HTERT RPE-1 (cell line): ENCODE results near the gene C11orf52.

Experiments used
- in situ Hi-C: fragments of 300-500 bp; cut with MboI; formaldehyde crosslinking; loops from 4 replicates; pipeline ENCODE4 v1.14.3; 2020; ENCODE audit warnings: low sequenced_read_pairs

Gene C11orf52

DNA sequence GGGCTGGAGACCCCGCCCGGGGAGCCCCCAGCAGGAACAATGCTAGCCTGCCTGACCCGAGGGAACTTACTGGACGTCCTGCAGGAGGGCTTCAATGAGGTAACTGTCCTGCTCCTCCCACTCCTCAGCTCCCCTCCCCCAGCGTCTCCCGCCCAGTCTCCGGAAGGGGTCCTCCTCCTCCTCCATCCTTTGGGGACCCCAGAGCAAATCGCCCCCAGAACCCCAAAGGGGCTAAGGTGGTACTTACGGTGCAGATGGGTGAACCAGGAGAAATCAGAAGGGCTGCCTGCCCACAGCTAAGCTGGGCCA, 18.7 kb downstream of the C11orf52 start:
- in situ Hi-C loops: no loop called here

DNA sequence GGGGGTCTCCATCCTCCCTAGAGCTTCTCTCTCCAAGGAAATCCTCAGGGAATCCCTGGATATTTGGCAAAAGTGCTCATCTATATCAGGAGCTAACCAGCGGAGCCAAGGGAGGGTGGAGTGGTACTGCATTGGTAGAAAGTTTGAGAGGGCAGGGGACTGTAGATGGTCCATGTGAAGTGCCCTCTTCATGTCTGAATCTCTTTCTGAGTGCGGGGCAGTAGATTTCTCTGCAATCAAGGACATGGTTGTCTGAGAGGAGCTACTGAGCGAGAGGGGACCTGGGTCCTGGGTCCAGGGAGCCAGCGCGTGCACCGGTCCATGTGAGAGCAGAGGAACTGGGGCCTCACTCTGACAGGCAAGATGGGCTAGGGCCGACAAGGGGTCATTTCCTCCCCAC, 19.1 kb downstream of the C11orf52 start:
- in situ Hi-C loops: no loop called here

DNA sequence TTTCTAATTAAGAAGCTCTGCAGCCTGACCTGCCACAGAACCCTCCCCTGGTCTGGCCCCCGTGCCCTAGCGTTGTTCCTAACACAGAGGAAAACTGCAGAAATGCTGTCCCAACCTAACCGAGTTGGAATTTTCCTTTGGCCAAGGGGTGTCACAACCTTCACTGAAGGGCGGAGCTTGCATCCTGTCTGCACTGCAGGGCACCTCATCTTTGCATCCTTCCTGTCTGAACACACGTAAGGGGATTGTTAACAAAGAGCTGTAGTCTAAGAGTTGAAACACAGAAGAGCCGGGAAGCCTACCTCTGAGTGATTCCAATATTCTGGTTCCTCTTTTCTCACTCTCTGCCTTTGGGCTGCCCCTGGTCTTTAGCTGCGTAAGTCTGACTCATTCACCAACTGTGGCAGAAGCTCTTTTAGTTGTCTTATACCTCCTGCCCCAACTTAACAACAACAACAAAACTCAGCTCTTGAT, 20.0 kb downstream of the C11orf52 start:
- in situ Hi-C loops: no loop called here

DNA sequence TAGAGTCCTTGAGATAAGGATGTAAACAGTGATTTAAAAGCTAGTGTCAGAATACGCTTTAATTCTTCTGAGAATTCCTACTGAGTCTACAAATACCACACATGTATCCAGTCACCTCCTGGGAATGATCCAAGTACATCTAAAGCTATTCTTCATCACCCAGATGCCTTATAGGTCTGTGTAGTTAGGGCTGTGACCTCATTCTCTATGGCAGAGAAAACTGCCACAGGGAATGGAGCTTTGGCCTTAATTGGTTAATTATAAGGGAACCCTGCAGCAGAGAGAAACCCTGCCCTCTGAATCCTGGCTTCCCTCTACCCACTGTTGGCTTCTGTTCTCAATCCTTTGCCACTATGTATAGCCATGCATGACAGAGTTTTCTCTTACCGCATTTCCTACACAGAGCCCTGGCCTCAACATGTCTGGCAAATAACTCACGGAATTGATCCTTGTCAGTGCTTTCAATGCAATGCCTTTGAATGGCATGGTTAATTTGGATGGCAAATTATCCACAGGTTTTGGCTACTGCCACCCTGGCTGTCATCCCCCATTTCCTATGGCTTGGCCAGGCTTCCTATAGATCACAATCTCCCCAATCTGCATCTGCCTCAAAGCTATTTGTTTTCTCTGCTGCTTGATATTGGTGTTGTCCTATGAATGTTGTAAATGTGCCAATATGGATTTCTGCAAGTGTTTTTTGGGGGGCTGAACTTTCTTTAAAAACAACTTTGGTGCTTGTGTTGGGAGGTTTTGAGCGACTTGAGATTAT, 21.3 kb downstream of the C11orf52 start:
- in situ Hi-C loops: no loop called here

DNA sequence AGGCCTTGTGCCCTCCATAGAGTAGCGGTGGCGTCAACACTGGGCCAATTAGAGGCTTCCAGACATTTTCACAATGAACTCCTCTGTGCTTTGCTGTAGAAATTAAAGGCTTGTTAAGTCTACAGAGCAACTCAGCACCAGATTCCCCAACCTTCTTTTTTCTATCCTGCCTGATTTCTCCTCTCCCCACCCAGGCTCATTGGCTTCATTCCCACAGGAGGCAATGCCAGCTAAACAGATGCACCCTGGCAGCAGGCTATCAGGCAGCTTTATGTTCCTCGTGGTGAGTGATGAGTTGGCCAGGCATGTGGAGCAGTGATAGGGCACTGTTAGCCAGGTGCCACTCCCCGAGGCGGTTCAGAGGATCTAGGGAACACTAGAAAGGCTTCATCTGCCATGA, 23.2 kb downstream of the C11orf52 start:
- in situ Hi-C loops: no loop called here

DNA sequence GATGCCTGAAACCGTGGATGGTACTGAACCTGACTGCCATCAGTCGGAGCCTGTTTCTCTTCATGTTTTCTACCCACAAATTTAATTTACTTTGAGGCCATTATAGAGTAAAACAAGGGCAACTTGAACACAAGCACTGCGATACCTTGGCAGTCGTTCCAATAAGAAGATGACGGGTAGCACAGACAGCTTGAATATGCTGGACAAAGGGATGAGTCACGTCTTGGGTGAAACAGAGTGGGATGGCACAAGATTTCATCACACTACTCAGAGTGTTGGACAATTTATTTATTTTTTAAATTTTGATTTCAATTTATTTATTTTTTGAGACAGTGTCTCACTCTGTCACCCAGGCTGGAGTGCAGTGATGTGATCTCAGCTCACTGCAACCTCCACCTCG, 24.1 kb downstream of the C11orf52 start:
- in situ Hi-C loops: no loop called here

DNA sequence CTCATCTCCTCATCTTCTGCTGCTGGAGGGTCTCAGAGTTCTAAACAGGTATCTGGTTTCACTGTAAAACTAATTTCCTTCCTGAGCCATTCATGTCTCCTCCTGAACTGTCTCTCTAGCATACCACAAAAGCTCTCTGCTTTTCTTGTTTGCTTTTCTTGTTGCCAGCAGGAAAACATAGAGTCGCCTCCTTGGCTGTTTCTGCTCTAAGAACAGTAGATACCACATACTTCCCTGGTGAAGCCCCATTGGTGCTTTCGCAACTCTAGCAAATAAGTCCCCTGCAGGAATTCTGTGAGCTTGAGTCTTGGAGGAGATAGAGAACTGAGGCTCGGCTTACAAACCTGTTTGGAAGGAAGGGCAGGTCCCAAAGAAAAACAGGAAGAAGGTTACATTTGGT, 25.4 kb downstream of the C11orf52 start:
- in situ Hi-C loops: no loop called here

DNA sequence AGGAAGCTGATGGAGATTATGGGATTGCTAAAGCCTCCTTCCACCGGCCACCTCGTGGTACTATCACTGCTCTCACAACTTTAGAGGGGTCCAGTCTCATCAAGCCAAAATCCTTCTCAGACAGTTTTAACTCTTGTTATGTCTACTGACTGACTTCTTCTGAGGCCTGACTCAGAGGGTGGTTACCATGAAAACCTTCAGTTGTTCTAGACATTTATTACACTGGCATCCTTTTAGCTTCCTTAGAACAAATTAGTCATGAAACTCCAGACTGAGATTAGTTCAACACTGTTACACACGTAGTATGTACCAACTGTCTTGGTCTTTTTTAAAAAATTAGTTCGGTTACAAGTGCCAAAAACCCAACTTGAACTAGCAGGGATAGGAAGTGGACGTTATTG, 25.9 kb downstream of the C11orf52 start:
- in situ Hi-C loops: no loop called here

DNA sequence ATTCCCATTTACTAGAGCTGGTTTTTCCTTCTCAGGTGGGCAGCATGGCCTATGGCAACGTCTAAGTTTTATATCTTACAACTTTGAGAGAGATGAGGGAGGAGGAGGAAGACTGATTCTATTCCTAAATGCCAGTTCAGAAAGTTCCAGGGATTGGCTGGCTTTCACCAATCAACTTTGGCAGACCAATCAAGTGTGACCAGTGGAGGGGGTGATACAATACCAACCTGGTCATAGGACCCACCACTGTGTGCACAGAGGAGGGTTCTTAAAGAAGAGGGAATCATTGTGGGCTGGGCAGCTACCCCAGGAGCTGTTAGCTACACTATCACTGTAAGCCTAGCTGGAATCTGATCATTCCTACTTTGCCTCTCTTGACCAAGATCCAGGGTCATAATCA, 26.5 kb downstream of the C11orf52 start:
- in situ Hi-C loops: no loop called here

DNA sequence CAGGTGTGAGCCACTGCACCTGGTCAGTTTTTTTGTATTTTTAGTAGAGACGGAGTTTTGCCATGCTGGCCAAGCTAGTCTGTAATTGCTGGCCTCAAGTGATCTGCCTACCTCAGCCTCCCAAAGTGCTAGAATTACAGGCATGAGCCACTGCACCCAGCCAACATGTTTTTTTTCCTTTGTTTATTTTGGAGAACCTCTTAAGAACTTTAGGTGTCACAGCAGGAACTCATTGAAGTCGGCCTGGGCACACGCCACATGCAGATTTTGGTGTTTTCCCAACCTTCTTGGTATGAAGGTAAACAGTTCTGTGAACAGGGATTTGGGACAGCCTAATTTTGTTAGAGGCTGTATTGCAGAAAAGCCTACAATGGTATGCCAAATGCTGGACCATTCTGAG, 27.8 kb downstream of the C11orf52 start:
- in situ Hi-C loops: no loop called here

DNA sequence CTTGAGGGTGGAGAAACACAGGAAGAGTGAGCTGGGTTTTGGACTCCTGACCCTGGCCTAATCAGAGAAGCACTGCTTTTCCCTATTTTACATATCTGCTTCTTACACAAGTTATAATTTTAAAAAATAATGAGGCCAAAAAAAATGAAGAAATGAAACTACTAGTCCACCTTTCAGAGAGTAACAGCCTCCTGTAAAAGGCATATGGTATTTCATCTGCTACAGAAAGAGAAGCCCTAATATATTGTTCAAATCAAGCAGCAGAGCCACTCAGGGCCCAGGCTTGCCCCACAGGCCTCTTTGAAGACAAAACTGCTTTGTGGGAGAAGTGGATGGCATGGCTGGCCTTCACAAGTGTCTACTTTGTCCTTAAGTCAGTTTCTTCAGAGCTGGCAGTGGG, 28.4 kb downstream of the C11orf52 start:
- in situ Hi-C loops: no loop called here

DNA sequence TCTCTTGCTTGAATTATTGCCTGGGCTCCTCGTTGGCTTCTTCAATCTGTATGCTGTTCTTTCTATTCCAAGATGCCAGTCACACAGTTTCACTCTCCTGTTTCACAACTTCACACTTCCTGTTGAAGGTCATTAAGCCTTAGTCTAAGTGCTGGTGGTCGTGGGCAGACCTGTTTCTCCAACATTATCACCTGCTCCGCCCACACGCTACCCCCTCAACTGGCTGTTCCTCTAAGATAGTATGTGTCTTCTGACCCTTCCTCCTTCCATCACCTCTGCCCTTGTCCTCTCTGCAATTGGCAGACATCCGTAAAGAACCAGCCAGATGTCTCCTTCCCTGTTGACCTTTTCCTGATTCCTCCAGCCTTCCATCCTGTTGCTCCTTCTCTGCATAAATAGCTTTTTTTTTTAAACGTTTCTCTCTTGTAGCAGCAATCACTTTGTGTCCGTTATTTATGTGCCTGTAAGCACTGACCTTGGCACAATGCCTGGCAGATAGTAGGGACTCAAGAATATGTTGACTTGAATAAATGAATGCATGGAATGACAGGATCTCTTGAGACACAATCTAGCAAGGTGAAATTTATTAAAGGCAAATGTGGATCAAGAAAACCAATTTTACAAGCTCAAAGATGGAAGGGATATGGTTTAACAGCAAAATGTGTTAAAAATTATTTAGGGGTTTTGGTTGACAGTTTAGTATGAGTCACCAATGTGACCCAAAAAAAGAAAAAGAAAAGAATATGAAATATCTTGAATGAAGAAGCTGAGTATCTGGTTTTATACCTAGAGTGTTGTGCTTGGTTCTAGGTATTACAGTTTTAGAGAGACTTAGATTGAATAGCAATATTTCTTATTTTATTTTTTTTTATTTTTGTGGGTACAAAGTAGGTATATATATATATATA, 31.1 kb downstream of the C11orf52 start:
- in situ Hi-C loops: no loop called here

DNA sequence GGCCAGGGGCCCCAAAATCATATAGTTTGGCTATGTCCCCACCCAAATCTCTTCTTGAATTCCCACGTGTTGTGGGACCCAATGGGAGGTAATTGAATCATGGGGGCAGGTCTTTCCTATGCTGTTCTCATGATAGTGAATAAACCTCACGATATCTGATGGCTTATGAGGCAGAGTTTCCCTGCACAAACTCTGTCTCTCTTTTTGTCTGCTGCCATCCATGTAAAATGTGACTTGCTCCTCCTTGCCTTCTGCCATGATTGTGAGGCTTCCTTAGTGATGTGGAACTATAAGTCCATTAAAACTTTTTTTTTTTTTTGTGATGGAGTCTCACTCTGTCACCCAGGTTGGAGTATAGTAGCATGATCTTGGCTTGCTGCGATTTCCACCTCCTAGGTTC, 32.9 kb downstream of the C11orf52 start:
- in situ Hi-C loops: no loop called here

DNA sequence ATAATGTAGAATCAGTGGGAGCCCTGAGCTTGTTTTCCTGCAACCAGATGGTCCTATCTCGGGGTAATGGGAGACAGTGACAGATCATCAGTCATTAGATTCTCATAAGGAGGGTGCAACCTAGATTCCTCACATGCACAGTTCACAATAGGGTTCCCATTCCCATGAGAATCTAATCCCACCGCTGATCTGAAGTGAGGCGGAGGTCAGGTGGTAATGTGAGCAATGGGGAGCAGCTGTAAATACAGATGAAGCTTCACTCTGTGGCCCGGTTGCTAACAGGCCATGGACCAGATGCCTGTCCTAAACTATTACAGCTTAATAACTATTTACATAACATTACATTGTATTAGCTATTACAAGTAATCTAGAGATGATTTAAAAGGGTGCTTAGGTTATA, 35.4 kb downstream of the C11orf52 start:
- in situ Hi-C loops: no loop called here

DNA sequence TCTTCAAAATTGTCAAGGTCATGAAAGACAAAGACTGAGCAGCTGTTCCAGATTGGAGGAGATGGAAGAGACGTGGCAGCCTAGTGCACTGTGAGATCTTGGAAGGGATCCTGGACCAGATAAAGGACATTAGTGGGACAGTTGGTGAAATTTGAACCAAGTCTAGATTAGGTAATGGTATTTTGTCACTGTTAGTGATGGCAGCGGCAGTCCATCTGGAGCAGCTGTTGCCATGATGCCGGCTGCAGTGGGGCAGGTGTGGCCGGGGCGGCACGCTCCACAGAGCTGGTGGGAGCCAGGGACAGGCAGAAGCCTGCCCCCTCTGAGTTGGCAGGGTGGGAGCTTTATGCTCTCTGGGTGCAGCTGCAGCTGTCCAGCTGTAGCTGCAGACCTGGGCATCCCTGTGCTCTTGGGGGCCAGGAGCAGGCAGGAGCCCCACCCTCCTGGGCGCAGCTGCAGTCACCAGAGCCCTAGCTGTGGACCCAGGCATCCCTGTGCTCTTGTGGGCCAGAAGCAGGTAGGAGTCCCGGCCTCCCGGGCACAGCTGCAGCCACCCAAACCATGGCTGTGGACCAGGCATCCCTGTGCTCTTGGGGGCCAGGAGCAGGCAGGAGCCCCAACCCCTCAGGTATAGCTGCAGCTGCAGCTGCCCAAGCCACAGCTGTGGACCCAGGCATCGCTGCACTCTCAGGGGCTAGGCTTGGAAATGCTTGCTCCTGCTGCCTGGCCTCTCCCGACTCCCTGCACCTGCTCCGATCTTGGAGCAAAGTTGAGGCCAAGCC, 39.1 kb downstream of the C11orf52 start:
- in situ Hi-C loops: no loop called here

DNA sequence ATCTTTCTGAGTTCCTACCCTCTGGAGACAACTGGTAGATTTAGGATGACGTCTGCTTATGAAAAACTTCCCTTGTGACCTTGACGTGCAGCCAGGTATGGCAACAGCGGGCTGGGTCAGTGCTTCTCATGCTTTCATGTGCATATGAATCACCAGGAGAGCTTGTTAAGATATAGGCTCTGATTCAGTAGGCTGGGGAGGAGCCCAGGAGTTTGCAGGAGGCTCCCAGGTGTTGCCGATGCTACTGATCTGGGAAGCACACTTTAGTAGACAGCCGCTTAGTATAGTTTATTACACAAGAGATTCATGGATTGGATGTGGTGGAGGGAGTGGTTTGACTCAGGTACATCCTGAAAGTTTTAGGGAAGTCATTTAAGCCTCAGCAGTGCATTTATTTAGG, 42.2 kb downstream of the C11orf52 start:
- in situ Hi-C loops: no loop called here

DNA sequence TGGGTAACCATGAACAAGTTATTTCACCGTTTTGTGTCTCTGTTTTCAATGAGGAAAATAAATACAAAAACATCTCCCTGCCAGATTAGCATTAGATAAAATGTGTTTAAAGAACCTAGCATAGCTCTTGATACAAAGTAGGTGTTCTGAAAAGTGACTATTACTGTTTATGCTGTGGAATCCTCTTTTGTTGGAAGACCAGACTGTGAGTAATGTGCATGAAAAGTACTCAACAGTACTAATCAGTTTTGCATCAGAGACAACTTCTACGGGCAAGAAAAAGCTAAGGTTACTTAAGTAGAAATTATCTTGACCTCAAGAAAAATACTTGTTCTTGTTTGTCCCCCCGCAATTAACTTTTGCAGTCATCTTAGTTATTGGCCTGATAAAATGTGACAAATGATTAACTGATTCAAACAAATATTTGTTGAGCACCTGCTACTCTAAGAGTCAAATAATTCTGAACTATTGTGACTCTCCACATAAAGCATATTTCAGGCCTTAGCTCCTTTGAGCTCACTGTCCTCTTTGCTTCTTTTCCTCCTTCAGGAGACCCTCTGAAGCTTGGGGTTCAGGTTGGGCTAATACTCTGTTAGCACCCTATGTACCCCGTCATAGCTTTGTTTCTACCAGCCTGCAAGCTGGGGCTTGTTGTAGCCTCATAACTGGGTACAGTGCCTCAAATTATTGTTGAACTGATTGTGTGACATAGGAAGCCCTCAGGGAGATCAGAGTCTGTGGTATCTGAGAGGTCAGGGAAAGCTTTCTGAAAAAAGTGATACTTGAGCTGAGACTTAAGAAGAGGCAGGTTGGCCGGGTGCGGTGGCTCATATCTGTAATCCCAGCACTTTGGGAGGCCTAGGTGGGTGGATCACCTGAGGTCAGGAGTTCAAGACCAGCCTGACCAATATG, 42.9 kb downstream of the C11orf52 start:
- in situ Hi-C loops: no loop called here

DNA sequence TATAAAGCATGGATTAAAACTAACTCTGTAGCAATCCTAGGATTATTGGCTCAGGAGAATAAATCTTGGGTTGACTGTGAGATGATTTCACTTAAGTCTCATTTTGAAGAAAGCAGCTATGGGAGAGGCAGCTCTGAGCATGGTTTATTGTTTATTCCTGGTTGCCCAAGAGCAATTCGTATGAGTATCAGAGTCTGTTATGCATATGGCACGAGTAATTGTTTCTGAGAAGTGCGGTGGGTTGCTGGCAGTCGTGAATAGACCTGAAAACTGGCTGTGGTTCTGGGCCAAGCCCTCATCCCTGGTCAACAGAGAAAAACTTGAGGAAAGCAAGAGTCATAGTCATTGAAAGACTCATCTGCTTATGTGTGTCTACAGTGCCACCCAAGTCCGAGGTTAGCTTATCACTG, 45.2 kb downstream of the C11orf52 start:
- in situ Hi-C loops: no loop called here

DNA sequence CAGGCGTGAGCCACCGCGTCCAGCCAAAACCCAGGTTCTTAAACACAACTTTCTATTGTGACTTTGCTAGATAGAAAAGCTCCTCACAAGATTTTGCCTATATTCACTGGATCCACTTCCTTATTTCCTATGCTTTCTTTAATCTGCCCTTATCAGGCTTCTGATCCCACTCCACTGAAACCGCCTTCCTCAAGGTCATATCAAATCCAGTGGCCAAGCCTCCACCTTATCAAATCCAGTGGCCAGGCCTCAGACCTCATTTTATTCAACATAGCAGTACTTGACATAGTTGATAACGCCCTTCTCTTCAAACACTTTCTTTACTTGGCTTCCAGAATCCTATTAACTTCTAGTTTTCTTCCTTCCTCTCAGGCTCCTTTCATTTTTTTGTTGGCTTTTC, 48.0 kb downstream of the C11orf52 start:
- in situ Hi-C loops: no loop called here

DNA sequence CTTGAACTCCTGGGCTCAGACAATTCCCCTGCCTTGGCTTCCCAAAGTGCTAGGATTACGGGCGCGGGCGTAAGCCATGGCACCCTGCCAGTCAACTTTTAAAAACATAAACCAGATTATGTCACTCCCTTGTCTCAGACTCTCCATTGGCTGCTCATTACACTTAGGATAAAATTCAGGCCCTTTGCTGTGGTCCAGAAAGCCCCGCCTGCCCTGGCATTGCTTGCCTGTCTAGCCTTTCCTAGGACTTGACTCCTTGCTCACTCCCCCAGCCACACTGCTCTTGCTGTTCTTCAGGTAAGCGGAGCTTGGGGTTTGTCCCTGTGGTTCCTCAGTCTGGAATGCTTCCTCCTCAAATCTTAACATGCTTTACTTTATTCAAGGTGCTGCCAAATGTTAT, 48.9 kb downstream of the C11orf52 start:
- in situ Hi-C loops: no loop called here
